ENCODE data around the gene NR1H3. TPM values are rescaled to one million over a fixed set of nuclear protein-coding genes. Genes with fewer than 3 reads are reported as not detected.
A peak's percentile ranks its signal among the peaks of the same experiment; 100 is the strongest.

Gene NR1H3
- total RNA-seq, 1 experiment from 2014 or later, result 26.3 TPM

DNA sequence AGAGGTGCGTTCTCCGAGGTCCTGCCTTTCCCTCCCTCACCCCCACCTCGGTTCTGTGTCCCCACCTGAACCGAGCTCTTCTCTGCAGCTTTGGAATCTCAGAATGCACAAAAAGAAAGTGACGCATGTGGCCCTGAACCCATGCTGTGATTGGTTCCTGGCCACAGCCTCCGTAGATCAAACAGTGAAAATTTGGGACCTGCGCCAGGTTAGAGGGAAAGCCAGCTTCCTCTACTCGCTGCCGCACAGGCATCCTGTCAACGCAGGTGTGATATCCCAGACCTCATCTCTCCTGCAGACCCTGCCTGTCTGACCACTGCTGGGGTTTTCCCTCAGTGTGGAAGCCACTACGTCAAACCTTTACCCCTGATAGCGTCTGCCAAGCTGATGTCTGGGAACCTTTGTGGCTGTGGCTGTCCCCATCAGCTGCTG lies 23.1 kb upstream of the NR1H3 start:
- TF ChIP-seq, protein P1, sequence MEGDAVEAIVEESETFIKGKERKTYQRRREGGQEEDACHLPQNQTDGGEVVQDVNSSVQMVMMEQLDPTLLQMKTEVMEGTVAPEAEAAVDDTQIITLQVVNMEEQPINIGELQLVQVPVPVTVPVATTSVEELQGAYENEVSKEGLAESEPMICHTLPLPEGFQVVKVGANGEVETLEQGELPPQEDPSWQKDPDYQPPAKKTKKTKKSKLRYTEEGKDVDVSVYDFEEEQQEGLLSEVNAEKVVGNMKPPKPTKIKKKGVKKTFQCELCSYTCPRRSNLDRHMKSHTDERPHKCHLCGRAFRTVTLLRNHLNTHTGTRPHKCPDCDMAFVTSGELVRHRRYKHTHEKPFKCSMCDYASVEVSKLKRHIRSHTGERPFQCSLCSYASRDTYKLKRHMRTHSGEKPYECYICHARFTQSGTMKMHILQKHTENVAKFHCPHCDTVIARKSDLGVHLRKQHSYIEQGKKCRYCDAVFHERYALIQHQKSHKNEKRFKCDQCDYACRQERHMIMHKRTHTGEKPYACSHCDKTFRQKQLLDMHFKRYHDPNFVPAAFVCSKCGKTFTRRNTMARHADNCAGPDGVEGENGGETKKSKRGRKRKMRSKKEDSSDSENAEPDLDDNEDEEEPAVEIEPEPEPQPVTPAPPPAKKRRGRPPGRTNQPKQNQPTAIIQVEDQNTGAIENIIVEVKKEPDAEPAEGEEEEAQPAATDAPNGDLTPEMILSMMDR (conservative IDR thresholded peaks at IDR 0.05), result no peak
- Mint-ChIP-seq H3K4me3 (no peak overlapping the region), H3K27me3 (ENCODE audit: low read depth) (no peaks in the 10 kb centered on the region), H3K27ac (peak overlapping the region in 2 of 3 experiments; percentile 15 to 68; a peak in 4 of 7 replicates), H3K36me3 (ENCODE audit: insufficient read depth in 1 of 3, low read depth in 3 of 3) (peaks cover 0 to 61% (median 48%) of the 10 kb centered on the region in 3 experiments; a peak in 5 of 7 replicates), H3K4me1 (peaks cover 0 to 9% of the 10 kb centered on the region in 2 experiments; a peak in 3 of 4 replicates), H3K9me3 (no peaks in the 10 kb centered on the region)
- H2BK15ac ChIP-seq (ENCODE audit: low read depth, low read length), result no peak overlapping the region
- H3K27me3 ChIP-seq (ENCODE audit: insufficient read depth, low read length), result no peaks in the 10 kb centered on the region
- no peak overlapping the region for H3K18ac ChIP-seq (ENCODE audit: insufficient read length, low read depth, low read length)
- H3K56ac ChIP-seq (ENCODE audit: insufficient read length, low read depth, low read length), result no peak overlapping the region
- H4K20me1 ChIP-seq (ENCODE audit: control insufficient read depth, insufficient read depth, insufficient read length), result no peaks in the 10 kb centered on the region
- no peak overlapping the region for H3K9ac ChIP-seq (ENCODE audit: extremely low read depth, insufficient read length, low read length)
- H3K23me2 ChIP-seq (ENCODE audit: insufficient read length, low read depth, low read length, poor library complexity, severe bottlenecking), result no peaks in the 10 kb centered on the region
- H3K23ac ChIP-seq (ENCODE audit: insufficient read length, low read depth, low read length), result no peak overlapping the region
- no peak overlapping the region for H2BK5ac ChIP-seq (ENCODE audit: insufficient read length, low read length)
- no peak overlapping the region for H4K5ac ChIP-seq (ENCODE audit: insufficient read length, low read depth, low read length)
- H4K8ac ChIP-seq (replicated peaks; ENCODE audit: insufficient read length, low read depth, low read length), result no peak overlapping the region
- H3K9me3 ChIP-seq (ENCODE audit: control insufficient read depth, low read depth, low read length), result no peaks in the 10 kb centered on the region
- no peak overlapping the region for H3K4ac ChIP-seq (ENCODE audit: low read depth, low read length)
- WGBS (ENCODE audit: extremely low coverage, insufficient read length, low lambda C conversion rate), result no CpG with 5 or more reads among the region's 12 CpGs
- no peak overlapping the region for H3K14ac ChIP-seq (ENCODE audit: insufficient read depth, low read length)
- no peaks in the 10 kb centered on the region for H3K4me1 ChIP-seq (ENCODE audit: insufficient read depth, low read length)
- H2BK12ac ChIP-seq (ENCODE audit: insufficient read length, low read depth, low read length), result no peak overlapping the region
- H2AFZ ChIP-seq (ENCODE audit: low read length), result no peak overlapping the region
- H2AK5ac ChIP-seq (ENCODE audit: insufficient read length, low read length), result no peak overlapping the region
- no peak overlapping the region for H2BK20ac ChIP-seq (ENCODE audit: low read depth, low read length, poor library complexity, severe bottlenecking)
- no peak overlapping the region for H3K27ac ChIP-seq (ENCODE audit: insufficient read length, low read depth, low read length)
- no peak for DNase-seq
- no peak overlapping the region for H4K91ac ChIP-seq (ENCODE audit: insufficient read length, low read depth, low read length)
- no peaks in the 10 kb centered on the region for H3K79me2 ChIP-seq (ENCODE audit: insufficient read depth, low read length)
- H3K4me2 ChIP-seq (ENCODE audit: insufficient read depth, insufficient read length, low read length), result no peak overlapping the region
- no peaks in the 10 kb centered on the region for H3K79me1 ChIP-seq (ENCODE audit: insufficient read depth, low read depth, low read length, poor library complexity, severe bottlenecking)
- no peak overlapping the region for H3T11ph ChIP-seq (ENCODE audit: low read length)
- no peak overlapping the region for H2BK120ac ChIP-seq (ENCODE audit: low read depth, low read length, poor library complexity, severe bottlenecking)

Measured in H9 (cell line).